Prostate gland (tissue), 2 donors: ENCODE data around the gene ARSI. TPM values are rescaled to one million over a fixed set of nuclear protein-coding genes. Genes with fewer than 3 reads are reported as not detected.

Source experiments
- DNase-seq: peaks from one replicate; pipeline ENCODE4 v3.0.0-alpha.2; 2019; ENCODE audit warnings: low spot score
- H3K27ac ChIP-seq, 2 donors: fragments of 200-600 bp; sonication (generic); 2 replicates each; pipeline ENCODE4 v1.5.1; 2017 to 2019
- H3K27me3 ChIP-seq: fragments of 200-600 bp; sonication (generic); replicated peaks from 2 replicates; pipeline ENCODE4 v1.5.1; 2019; ENCODE audit not compliant: insufficient read depth
- H3K36me3 ChIP-seq, 2 donors: fragments of 200-600 bp; sonication (generic); 1 replicate in 1 of 2; 2 replicates in 1 of 2; pipeline versions ENCODE4 v1.5.1 to v1.8.1; 2017 to 2019
- H3K4me1 ChIP-seq: fragments of 200-600 bp; sonication (generic); replicated peaks from 2 replicates; pipeline ENCODE4 v1.5.1; 2019
- H3K4me3 ChIP-seq, 2 donors: fragments of 200-600 bp; sonication (generic); 2 replicates each; pipeline ENCODE4 v1.5.1; 2017 to 2019
- H3K9me3 ChIP-seq: fragments of 200-600 bp; sonication (generic); 2 replicates; pipeline ENCODE4 v1.5.1; 2017
- CTCF ChIP-seq, 4 experiments: fragments of 200-600 bp in 2 of 4; fragments of 450-650 bp in 2 of 4; sonication (generic) in 2 of 4; IDR thresholded peaks; 1 replicate in 3 of 4; 2 replicates in 1 of 4; pipeline ENCODE4 v1.5.1; 2016 to 2019; ENCODE audit warnings: antibody characterized with exemption in 4 of 4, mild to moderate bottlenecking in 2 of 4, moderate library complexity in 2 of 4
- POLR2A ChIP-seq: fragments of 450-650 bp; IDR thresholded peaks from one replicate; pipeline ENCODE4 v1.6.1; 2016; ENCODE audit warnings: antibody characterized with exemption, mild to moderate bottlenecking
- POLR2AphosphoS5 ChIP-seq: sonication (generic); formaldehyde crosslinking; IDR thresholded peaks from one replicate; pipeline ENCODE4 v1.6.1; 2017; ENCODE audit warnings: antibody characterized with exemption
- WGBS: methylation state at CpG from one replicate; pipeline ENCODE4 v1.1.5; 2018; 5-methylcytosine and 5-hydroxymethylcytosine counted together
- intact Hi-C: fragments of 100-400 bp; cut with DNase I; formaldehyde crosslinking; loops from one replicate; pipeline ENCODE4 v1.14.2; 2022
- total RNA-seq, 2 donors: library from RNA; depleted of rRNA; stranded (reverse); fragments of >200 nt; gene quantifications; one replicate each; pipeline ENCODE4 v1.1.0, GENCODE V29; 2016

Gene ARSI
- total RNA-seq, 2 donors from 2014 or later: 1.5 to 1.6 TPM

- WGBS: 82% methylated on average over 1 of the region's 1 CpG
- DNase-seq: no peak
- Histone ChIP-seq H3K27ac (no peak overlapping the region), H3K27me3 (no peaks in the 10 kb centered on the region), H3K4me1 (no peaks in the 10 kb centered on the region), H3K36me3 (no peaks in the 10 kb centered on the region), H3K4me3 (no peak overlapping the region), H3K9me3 (no peaks in the 10 kb centered on the region)
- intact Hi-C loops: no loop called here
- TF ChIP-seq POLR2AphosphoS5: no peak
- TF ChIP-seq CTCF (IDR thresholded peaks at IDR 0.05): no peak
- no peak for TF ChIP-seq POLR2A
Measured at GRCh38 chr5:150341989-150342388, 39.3 kb upstream of the ARSI start.

GRCh38 chr5:150341331-150341730 lies 38.6 kb upstream of the ARSI start:
- H3K27ac ChIP-seq: no peak overlapping the region
- H3K9me3 ChIP-seq: no peaks in the 10 kb centered on the region
- H3K4me3 ChIP-seq: no peak overlapping the region
- no peaks in the 10 kb centered on the region for H3K36me3 ChIP-seq
- 78% methylated on average over 4 of the region's 4 CpGs for WGBS
- H3K4me1 ChIP-seq: no peaks in the 10 kb centered on the region
- TF ChIP-seq CTCF (IDR thresholded peaks at IDR 0.05) (no peak), POLR2AphosphoS5 (no peak), POLR2A (no peak)
- no peak for DNase-seq
- H3K27me3 ChIP-seq: no peaks in the 10 kb centered on the region
- intact Hi-C loops: no loop called here

GRCh38 chr5:150340614-150341255 lies 38.0 kb upstream of the ARSI start:
- 88% methylated on average over 7 of the region's 7 CpGs for WGBS
- no peak for DNase-seq
- Histone ChIP-seq H3K9me3 (no peaks in the 10 kb centered on the region), H3K4me3 (no peak overlapping the region), H3K36me3 (no peaks in the 10 kb centered on the region), H3K4me1 (no peaks in the 10 kb centered on the region), H3K27ac (no peak overlapping the region), H3K27me3 (no peaks in the 10 kb centered on the region)
- TF ChIP-seq POLR2A: no peak
- TF ChIP-seq POLR2AphosphoS5: no peak
- TF ChIP-seq CTCF (IDR thresholded peaks at IDR 0.05): no peak
- intact Hi-C loops: no loop called here

- H3K4me3 ChIP-seq: no peak overlapping the region
- TF ChIP-seq CTCF (IDR thresholded peaks at IDR 0.05) (no peak), POLR2A (no peak), POLR2AphosphoS5 (no peak)
- no peaks in the 10 kb centered on the region for H3K9me3 ChIP-seq
- H3K4me1 ChIP-seq: no peaks in the 10 kb centered on the region
- WGBS: 93% methylated on average over 4 of the region's 4 CpGs
- H3K36me3 ChIP-seq: no peaks in the 10 kb centered on the region
- H3K27ac ChIP-seq: no peak overlapping the region
- DNase-seq: no peak
- no peaks in the 10 kb centered on the region for H3K27me3 ChIP-seq
- intact Hi-C loops: no loop called here
Measured at GRCh38 chr5:150339841-150340240, 37.1 kb upstream of the ARSI start.

- no peaks in the 10 kb centered on the region for H3K27me3 ChIP-seq
- H3K27ac ChIP-seq: no peak overlapping the region
- H3K4me1 ChIP-seq: no peaks in the 10 kb centered on the region
- no peaks in the 10 kb centered on the region for H3K36me3 ChIP-seq
- no peak overlapping the region for H3K4me3 ChIP-seq
- intact Hi-C loops: no loop called here
- TF ChIP-seq CTCF (IDR thresholded peaks at IDR 0.05) (no peak), POLR2AphosphoS5 (no peak), POLR2A (no peak)
- no peak for DNase-seq
- 42% methylated on average over 5 of the region's 5 CpGs for WGBS
- H3K9me3 ChIP-seq: no peaks in the 10 kb centered on the region
Measured at GRCh38 chr5:150339165-150339564, 36.5 kb upstream of the ARSI start.
